CD4-positive, alpha-beta T cell (primary cell): ENCODE measurements around the gene ARHGEF11. TPM values are rescaled to one million over a fixed set of nuclear protein-coding genes. Genes with fewer than 3 reads are reported as not detected.
A peak's percentile ranks its signal among the peaks of the same experiment; 100 is the strongest.

Experiments
- ATAC-seq: fragments of 200-7000 bp; cut with Tn5 transposase; one replicate; pipeline ENCODE4 v1.10.0; 2022; ENCODE audit warnings: mild to moderate bottlenecking; ENCODE audit not compliant: poor library complexity
- CTCF ChIA-PET: fragments of 350-600 bp; sonication (Branson Sonifier 250); formaldehyde crosslinking; loops from one replicate; lab custom pipeline; 2021; ENCODE audit warnings: antibody characterized with exemption, inconsistent platforms; lab: Charles Lee
- POLR2A ChIA-PET: fragments of 350-600 bp; sonication (Branson Sonifier 250); formaldehyde crosslinking; loops from one replicate; lab custom pipeline; 2021; ENCODE audit warnings: antibody characterized with exemption, inconsistent platforms; lab: Charles Lee
- DNase-seq, 14 experiments: peaks; one replicate each; pipeline ENCODE4 v3.0.0-alpha.2; 2013 to 2020; ENCODE audit warnings: mixed read lengths in 2 of 14
- H3K27ac ChIP-seq, 2 donors: one replicate each; pipeline versions ENCODE4 v1.5.1 to v1.7.0; 2013; ENCODE audit warnings: low read length in 2 of 2, low read depth in 1 of 2, mild to moderate bottlenecking in 1 of 2
- H3K27me3 ChIP-seq, 2 experiments: 1 replicate in 1 of 2; 2 replicates in 1 of 2; pipeline versions ENCODE4 v1.6.1 to v1.7.0; 2013; ENCODE audit warnings: low read length in 2 of 2, control low read depth in 1 of 2, mild to moderate bottlenecking in 1 of 2, moderate library complexity in 1 of 2; ENCODE audit not compliant: insufficient read depth in 2 of 2, control insufficient read depth in 1 of 2
- H3K36me3 ChIP-seq: one replicate; pipeline ENCODE4 v1.6.1; 2013; ENCODE audit warnings: low read length, control low read depth; ENCODE audit not compliant: insufficient read depth
- H3K4me1 ChIP-seq: one replicate; pipeline ENCODE4 v1.6.1; 2013; ENCODE audit warnings: low read length, control low read depth; ENCODE audit not compliant: insufficient read depth
- H3K4me3 ChIP-seq: one replicate; pipeline ENCODE4 v1.5.1; 2013; ENCODE audit warnings: mild to moderate bottlenecking, low read length, moderate library complexity
- H3K9me3 ChIP-seq, 2 experiments: 1 replicate in 1 of 2; 2 replicates in 1 of 2; pipeline versions ENCODE4 v1.6.1 to v1.7.0; 2013; ENCODE audit warnings: low read length in 2 of 2, mild to moderate bottlenecking in 2 of 2, control low read depth in 1 of 2, moderate library complexity in 1 of 2; ENCODE audit not compliant: control insufficient read depth in 1 of 2, insufficient read depth in 1 of 2
- H3K27ac Mint-ChIP-seq: one replicate; pipeline ENCODE4 v1.8.0; 2020; ENCODE audit warnings: mixed read lengths
- H3K27me3 Mint-ChIP-seq: one replicate; pipeline ENCODE4 v1.8.0; 2021; ENCODE audit warnings: mixed read lengths
- H3K36me3 Mint-ChIP-seq: one replicate; pipeline ENCODE4 v1.8.0; 2021; ENCODE audit warnings: low read depth, mixed read lengths
- H3K4me1 Mint-ChIP-seq: one replicate; pipeline ENCODE4 v1.8.0; 2021; ENCODE audit warnings: low read depth, mixed read lengths
- H3K4me3 Mint-ChIP-seq: one replicate; pipeline ENCODE4 v1.8.0; 2020; ENCODE audit warnings: mild to moderate bottlenecking, mixed read lengths
- H3K9me3 Mint-ChIP-seq: one replicate; pipeline ENCODE4 v1.8.0; 2020; ENCODE audit warnings: mixed read lengths
- CTCF ChIP-seq: fragments of 200-600 bp; IDR thresholded peaks from one replicate; pipeline ENCODE4 v1.8.0; 2022; ENCODE audit warnings: antibody characterized with exemption, mild to moderate bottlenecking
- intact Hi-C, 2 experiments: fragments of 100-400 bp; cut with DNase I in 1 of 2; cut with micrococcal nuclease in 1 of 2; formaldehyde crosslinking; loops; one replicate each; pipeline versions ENCODE4 v1.15.1 to v1.9.0; 2023 to 2025; cut with DNase I, micrococcal nuclease
- total RNA-seq, 174 experiments: library from RNA in 2 of 174; stranded (reverse) in 2 of 174; gene quantifications; one replicate each; pipeline ENCODE4 v1.2.3 and lab custom pipeline; 2021 to 2026

ARHGEF11 gene
- total RNA-seq, 2 experiments from 2014 or later = 13.7 to 13.9 TPM

GRCh38 chr1:157050836-157051235 is 5.3 kb upstream of the ARHGEF11 start:
- intact Hi-C loops = no loop called here
- peaks cover 31 to 67% of the 10 kb centered on the region in 2 experiments for H3K27me3 ChIP-seq
- ChIA-PET CTCF (no interaction called here), POLR2A (no interaction called here)
- H3K36me3 ChIP-seq = no peaks in the 10 kb centered on the region
- DNase-seq (no peak), ATAC-seq (no peak)
- H3K27ac ChIP-seq = no peak overlapping the region
- peaks cover 9% of the 10 kb centered on the region for H3K4me1 Mint-ChIP-seq
- H3K4me3 ChIP-seq = no peak overlapping the region
- no peak for TF ChIP-seq CTCF
- H3K36me3 Mint-ChIP-seq = peaks cover 4% of the 10 kb centered on the region
- peaks cover 0 to 10% of the 10 kb centered on the region in 2 experiments for H3K9me3 ChIP-seq
- H3K27ac Mint-ChIP-seq = no peak overlapping the region
- peaks cover 87% of the 10 kb centered on the region for H3K27me3 Mint-ChIP-seq
- H3K4me1 ChIP-seq = peaks cover 8% of the 10 kb centered on the region
- no peak overlapping the region for H3K4me3 Mint-ChIP-seq
- H3K9me3 Mint-ChIP-seq = peaks cover 7% of the 10 kb centered on the region

- intact Hi-C loops = no loop called here
- Mint-ChIP-seq H3K27me3 (peaks cover 91% of the 10 kb centered on the region), H3K4me3 (peak overlapping the region; percentile 69), H3K36me3 (peaks cover 4% of the 10 kb centered on the region), H3K4me1 (peaks cover 16% of the 10 kb centered on the region), H3K9me3 (peaks cover 3% of the 10 kb centered on the region), H3K27ac (no peak overlapping the region)
- peaks cover 13% of the 10 kb centered on the region for H3K4me1 ChIP-seq
- peaks cover 0 to 4% of the 10 kb centered on the region in 2 experiments for H3K9me3 ChIP-seq
- no peak overlapping the region for H3K4me3 ChIP-seq
- no peak for TF ChIP-seq CTCF
- no peak for ATAC-seq
- ChIA-PET CTCF (no interaction called here), POLR2A (no interaction called here)
- no peak overlapping the region for H3K27ac ChIP-seq
- H3K36me3 ChIP-seq = no peaks in the 10 kb centered on the region
- no peak for DNase-seq
- peaks cover 47 to 84% of the 10 kb centered on the region in 2 experiments for H3K27me3 ChIP-seq
Observed at GRCh38 chr1:157047062-157047410, 1.5 kb upstream of the ARHGEF11 start.

- H3K36me3 Mint-ChIP-seq = peaks cover 4% of the 10 kb centered on the region
- Histone ChIP-seq H3K27ac (no peak overlapping the region), H3K4me3 (no peak overlapping the region), H3K36me3 (no peaks in the 10 kb centered on the region), H3K4me1 (peaks cover 13% of the 10 kb centered on the region), H3K9me3 (no peaks in the 10 kb centered on the region), H3K27me3 (peaks cover 37 to 82% of the 10 kb centered on the region in 2 experiments)
- ChIA-PET CTCF (no interaction called here), POLR2A (no interaction called here)
- intact Hi-C loops = no loop called here
- DNase-seq (no peak), ATAC-seq (no peak)
- H3K27ac Mint-ChIP-seq = no peak overlapping the region
- no peaks in the 10 kb centered on the region for H3K9me3 Mint-ChIP-seq
- H3K27me3 Mint-ChIP-seq = peaks cover 88% of the 10 kb centered on the region
- peak overlapping the region; percentile 53 for H3K4me3 Mint-ChIP-seq
- no peak for TF ChIP-seq CTCF
- peaks cover 16% of the 10 kb centered on the region for H3K4me1 Mint-ChIP-seq
Observed at GRCh38 chr1:157044326-157044725, 1.2 kb downstream of the ARHGEF11 start.
